ENCODE results near the gene NCAPG2. TPM values are rescaled to one million over a fixed set of nuclear protein-coding genes. Genes with fewer than 3 reads are reported as not detected.

NCAPG2 gene
- total RNA-seq, 1 experiment from 2014 or later = 99.4 TPM

- Mint-ChIP-seq H3K4me3 (no peak overlapping the region), H3K4me1 (no peaks in the 10 kb centered on the region), H3K27me3 (ENCODE audit: low read depth) (no peaks in the 10 kb centered on the region), H3K36me3 (ENCODE audit: insufficient read depth in 1 of 3, low read depth in 3 of 3) (peaks cover 37 to 85% (median 84%) of the 10 kb centered on the region in 3 experiments), H3K9me3 (no peaks in the 10 kb centered on the region), H3K27ac (no peak overlapping the region)
- Histone ChIP-seq H4K91ac (ENCODE audit: insufficient read length, low read depth, low read length) (no peak overlapping the region), H2BK5ac (ENCODE audit: insufficient read length, low read length) (no peak overlapping the region), H3T11ph (ENCODE audit: low read length) (no peak overlapping the region), H3K9me3 (ENCODE audit: control insufficient read depth, low read depth, low read length) (no peaks in the 10 kb centered on the region), H2BK20ac (ENCODE audit: low read depth, low read length, poor library complexity, severe bottlenecking) (no peak overlapping the region), H3K27ac (ENCODE audit: insufficient read length, low read depth, low read length) (no peak overlapping the region), H2AK5ac (ENCODE audit: insufficient read length, low read length) (no peak overlapping the region), H4K20me1 (ENCODE audit: control insufficient read depth, insufficient read depth, insufficient read length) (no peaks in the 10 kb centered on the region), H2BK12ac (ENCODE audit: insufficient read length, low read depth, low read length) (no peak overlapping the region), H3K4me2 (ENCODE audit: insufficient read depth, insufficient read length, low read length) (no peak overlapping the region), H3K56ac (ENCODE audit: insufficient read length, low read depth, low read length) (no peak overlapping the region), H3K23ac (ENCODE audit: insufficient read length, low read depth, low read length) (no peak overlapping the region), H2BK15ac (ENCODE audit: low read depth, low read length) (no peak overlapping the region), H4K5ac (ENCODE audit: insufficient read length, low read depth, low read length) (no peak overlapping the region), H2AFZ (ENCODE audit: low read length) (no peak overlapping the region), H4K8ac (replicated peaks; ENCODE audit: insufficient read length, low read depth, low read length) (no peak overlapping the region), H2BK120ac (ENCODE audit: low read depth, low read length, poor library complexity, severe bottlenecking) (no peak overlapping the region), H3K79me2 (ENCODE audit: insufficient read depth, low read length) (no peaks in the 10 kb centered on the region), H3K9ac (ENCODE audit: extremely low read depth, insufficient read length, low read length) (no peak overlapping the region), H3K18ac (ENCODE audit: insufficient read length, low read depth, low read length) (no peak overlapping the region), H3K79me1 (ENCODE audit: insufficient read depth, low read depth, low read length, poor library complexity, severe bottlenecking) (no peaks in the 10 kb centered on the region), H3K4me1 (ENCODE audit: insufficient read depth, low read length) (no peaks in the 10 kb centered on the region), H3K27me3 (ENCODE audit: insufficient read depth, low read length) (no peaks in the 10 kb centered on the region), H3K4ac (ENCODE audit: low read depth, low read length) (no peak overlapping the region), H3K14ac (ENCODE audit: insufficient read depth, low read length) (no peak overlapping the region), H3K23me2 (ENCODE audit: insufficient read length, low read depth, low read length, poor library complexity, severe bottlenecking) (no peaks in the 10 kb centered on the region)
- DNase-seq = no peak
- TF ChIP-seq CTCF (conservative IDR thresholded peaks at IDR 0.05) = no peak
- no CpG with 5 or more reads among the region's 7 CpGs for WGBS (ENCODE audit: extremely low coverage, insufficient read length, low lambda C conversion rate)
These were observed 28.3 kb downstream of the NCAPG2 start for GRCh38 chr7:158676171-158676840.
